HG02970 (cell line): ENCODE measurements around the gene LRCH2.
"Not testable (repeated sequence)": the region's sequence is repeated elsewhere in the genome, so short reads cannot be mapped to it uniquely, and the experiment has no call there.

ENCODE experiments used
- ATAC-seq: cut with Tn5 transposase; IDR thresholded peaks from one replicate; pipeline ENCODE4 v1.9.1; 2021; ENCODE audit warnings: mild to moderate bottlenecking, moderate library complexity, moderate number of reproducible peaks; ENCODE audit not compliant: unreplicated experiment, low FRiP score

LRCH2 gene, protein sequence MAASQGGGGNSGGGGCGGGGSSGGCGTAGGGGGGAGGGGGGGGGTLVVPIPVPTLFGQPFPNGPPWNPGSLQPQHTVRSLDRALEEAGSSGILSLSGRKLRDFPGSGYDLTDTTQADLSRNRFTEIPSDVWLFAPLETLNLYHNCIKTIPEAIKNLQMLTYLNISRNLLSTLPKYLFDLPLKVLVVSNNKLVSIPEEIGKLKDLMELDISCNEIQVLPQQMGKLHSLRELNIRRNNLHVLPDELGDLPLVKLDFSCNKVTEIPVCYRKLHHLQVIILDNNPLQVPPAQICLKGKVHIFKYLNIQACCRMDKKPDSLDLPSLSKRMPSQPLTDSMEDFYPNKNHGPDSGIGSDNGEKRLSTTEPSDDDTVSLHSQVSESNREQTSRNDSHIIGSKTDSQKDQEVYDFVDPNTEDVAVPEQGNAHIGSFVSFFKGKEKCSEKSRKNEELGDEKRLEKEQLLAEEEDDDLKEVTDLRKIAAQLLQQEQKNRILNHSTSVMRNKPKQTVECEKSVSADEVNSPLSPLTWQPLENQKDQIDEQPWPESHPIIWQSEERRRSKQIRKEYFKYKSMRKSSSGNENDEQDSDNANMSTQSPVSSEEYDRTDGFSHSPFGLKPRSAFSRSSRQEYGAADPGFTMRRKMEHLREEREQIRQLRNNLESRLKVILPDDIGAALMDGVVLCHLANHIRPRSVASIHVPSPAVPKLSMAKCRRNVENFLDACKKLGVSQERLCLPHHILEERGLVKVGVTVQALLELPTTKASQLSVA

DNA sequence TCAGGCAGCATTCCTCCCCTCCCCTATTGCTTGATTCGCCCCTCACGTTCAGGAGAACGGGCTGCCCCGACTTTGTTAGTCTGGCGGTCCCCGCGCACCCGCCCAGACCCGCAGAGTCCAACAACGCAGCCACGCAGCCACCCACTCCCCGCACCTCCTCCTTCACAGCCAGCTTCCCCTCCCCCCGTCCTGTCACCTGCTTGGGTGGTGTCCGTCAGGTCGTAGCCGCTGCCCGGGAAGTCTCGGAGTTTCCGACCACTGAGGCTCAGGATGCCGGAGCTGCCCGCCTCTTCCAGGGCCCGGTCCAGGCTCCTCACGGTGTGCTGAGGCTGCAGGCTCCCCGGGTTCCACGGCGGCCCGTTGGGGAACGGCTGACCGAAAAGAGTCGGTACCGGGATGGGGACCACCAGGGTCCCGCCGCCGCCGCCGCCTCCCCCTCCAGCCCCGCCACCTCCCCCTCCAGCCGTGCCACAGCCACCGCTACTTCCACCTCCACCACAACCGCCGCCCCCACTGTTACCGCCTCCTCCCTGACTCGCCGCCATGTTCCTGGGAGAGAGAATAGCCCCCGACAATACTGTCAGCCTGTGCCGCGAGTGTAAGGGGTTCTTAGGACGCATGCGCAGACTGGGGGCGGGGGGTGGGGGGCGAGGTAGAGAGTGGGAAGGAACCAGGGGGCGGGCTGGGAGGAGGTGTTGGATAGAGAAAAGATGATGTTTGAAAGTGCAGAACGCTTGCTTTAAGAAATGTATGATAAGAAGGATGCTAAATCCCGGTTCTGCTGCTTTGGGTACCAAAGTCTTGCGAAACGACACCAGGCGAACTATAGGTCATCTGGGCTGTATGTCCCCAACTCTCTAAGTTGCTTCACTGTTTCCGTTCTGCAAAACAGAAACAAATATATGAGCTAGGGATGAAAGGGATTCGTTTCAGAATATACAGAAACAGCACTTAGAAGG lies at the start of gene LRCH2:
TSS of gene LRCH2 (minus strand) at position 600 of the 959 bp plus-strand sequence. CDS start at position 545, 55 bp downstream.
- no peak for ATAC-seq

DNA sequence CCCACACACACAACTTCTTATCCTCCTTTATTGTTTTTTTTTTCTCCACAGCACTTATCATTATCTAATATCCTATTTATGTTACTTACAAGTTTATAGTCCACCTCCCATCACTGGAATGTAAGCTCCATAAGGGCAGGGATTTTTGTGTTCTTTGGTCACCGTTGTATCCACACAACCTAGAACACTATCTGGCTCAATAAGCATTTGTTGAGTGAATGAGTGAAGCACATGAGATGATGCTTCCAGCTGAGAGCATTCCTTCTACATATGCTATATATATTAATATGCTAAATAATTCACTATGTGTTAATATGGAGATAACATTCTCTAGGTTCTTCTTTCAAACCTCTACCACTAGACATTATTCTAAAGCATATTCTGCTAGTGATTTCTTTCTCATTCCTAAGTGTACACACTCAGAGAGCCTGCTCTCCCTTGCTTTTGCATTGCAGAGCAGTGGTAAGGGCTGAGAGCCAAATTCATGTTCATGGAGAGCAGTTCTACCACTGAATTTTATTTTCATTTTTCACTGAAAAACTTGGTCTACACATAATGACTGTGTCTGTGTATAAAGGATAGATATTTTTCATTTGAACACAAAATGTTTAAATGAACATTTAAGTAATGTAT lies 35.3 kb upstream of the LRCH2 start:
- ATAC-seq: no peak

DNA sequence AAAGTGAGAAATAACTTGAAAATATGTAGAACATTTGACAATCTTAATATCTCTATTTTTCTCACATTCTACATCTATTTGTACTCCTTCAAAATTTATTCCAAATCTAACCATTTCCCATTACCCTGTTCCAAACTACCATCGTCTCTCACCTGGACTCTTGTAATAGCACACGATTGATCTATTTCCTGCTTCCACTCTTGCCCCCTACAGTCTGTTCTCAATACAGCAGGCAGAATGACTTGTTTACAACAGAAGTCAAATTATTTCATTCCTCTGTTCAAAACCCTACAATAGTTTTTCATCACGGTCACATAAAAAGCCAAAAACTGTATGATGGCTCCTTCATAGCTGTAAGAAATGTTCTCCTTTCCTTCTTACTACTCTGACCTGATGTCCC lies 34.5 kb upstream of the LRCH2 start:
- ATAC-seq: no peak

DNA sequence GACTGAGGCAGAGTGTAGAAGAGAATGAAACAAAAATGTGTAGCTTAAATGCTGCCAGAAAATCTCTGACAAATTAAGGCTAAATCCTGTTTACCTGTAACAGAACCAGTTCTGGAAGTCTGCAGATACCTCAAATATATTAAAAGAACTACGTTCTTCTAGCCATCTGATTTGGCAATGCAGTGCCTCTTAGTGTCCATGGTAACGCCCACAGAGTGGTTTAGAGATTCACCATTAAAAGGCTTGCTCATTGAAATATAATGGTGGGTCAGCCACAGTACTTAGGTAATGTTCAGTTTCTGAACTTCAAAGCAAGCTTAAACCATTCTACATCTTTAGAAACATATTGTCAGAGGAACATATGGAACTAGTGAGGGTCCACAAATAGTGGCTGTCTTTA lies 32.4 kb upstream of the LRCH2 start:
- ATAC-seq: no peak

GRCh38 chrX:115264009-115264408 lies 30.1 kb upstream of the LRCH2 start:
- no peak for ATAC-seq

DNA sequence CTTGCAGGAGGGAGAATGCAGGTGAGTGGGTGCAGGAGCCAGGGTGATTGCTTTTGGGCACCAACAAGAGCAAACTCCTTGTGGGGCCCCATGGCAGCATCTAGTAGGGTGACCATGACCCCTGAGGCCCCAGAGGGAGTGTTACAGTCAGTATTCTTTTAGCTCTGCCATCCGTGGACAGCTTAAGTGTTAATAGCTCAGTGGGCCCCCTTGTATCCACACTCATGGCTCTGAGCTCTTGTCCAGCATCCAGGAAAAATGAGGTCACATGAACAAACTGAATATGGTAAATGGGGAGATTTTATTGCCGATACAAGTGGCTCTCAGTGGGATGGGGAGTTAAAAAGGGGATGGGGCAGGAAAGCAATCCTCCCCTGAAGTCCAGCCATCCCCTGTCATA lies 27.3 kb upstream of the LRCH2 start:
- no peak for ATAC-seq

DNA sequence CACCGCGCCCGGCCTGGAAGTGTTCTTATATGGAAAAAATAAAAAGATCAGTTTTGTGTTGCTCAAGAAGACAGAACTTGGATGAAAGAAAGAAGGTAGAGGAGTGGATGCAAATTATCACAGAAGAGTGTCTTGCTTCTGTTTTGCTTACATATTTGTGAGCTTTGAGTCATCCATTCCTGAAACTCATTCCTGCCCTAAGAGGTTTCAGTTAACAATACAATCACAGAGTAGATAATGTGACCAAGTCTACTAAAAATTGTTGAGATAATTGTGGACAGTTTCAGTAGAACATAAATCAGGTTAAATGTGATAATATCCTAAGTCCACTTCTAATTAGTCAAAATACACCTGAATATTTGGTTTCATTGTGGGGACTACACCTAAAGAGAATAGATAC lies 26.4 kb upstream of the LRCH2 start:
- ATAC-seq: no peak

DNA sequence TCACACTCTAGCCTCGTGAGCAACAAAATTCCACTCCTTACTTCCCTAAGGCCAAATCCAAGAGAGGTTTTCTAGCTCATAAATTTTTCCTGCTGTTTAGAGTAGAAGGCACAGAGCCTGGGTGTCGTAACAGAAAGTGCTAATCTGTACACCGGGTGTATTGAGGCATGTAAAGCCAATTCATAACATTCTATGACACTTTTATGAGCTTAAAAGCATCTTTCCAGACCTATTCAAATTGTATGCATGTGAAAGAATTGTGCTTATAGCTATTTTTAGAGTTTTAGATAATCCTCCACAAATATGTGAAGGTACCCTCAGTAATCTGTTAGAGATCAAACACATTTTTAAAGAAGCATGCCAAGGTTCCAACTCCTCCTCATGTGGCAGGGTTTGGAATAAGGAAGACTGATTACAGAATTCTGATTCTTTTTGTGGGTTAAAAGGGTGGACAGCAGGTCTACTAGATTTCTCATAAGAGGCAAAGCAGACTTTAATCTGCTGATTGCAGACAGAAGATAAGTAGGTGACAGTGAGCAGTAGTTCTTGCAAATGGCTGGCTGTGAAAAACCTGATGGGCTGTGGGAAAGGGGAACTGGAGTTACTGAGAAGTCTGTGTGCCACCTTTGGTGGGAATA lies 25.5 kb upstream of the LRCH2 start:
- no peak for ATAC-seq

- ATAC-seq: no peak
Measured at GRCh38 chrX:115257711-115258110, 23.8 kb upstream of the LRCH2 start.

- no peak for ATAC-seq
Measured at GRCh38 chrX:115255003-115255402, 21.1 kb upstream of the LRCH2 start.

- ATAC-seq: no peak
Measured at GRCh38 chrX:115251458-115252233, 17.8 kb upstream of the LRCH2 start.

- no peak for ATAC-seq
Measured at GRCh38 chrX:115237056-115237455, 3.2 kb upstream of the LRCH2 start.

- no peak for ATAC-seq
Measured at GRCh38 chrX:115236560-115236959, 2.7 kb upstream of the LRCH2 start.

GRCh38 chrX:115234461-115234860 lies 565 bp upstream of the LRCH2 start:
- no peak for ATAC-seq

GRCh38 chrX:115232933-115233496 lies 881 bp downstream of the LRCH2 start:
- ATAC-seq: no peak

- no peak for ATAC-seq
Measured at GRCh38 chrX:115229337-115230003, 4.4 kb downstream of the LRCH2 start.

GRCh38 chrX:115226929-115227328 lies 7.0 kb downstream of the LRCH2 start:
- no peak for ATAC-seq

DNA sequence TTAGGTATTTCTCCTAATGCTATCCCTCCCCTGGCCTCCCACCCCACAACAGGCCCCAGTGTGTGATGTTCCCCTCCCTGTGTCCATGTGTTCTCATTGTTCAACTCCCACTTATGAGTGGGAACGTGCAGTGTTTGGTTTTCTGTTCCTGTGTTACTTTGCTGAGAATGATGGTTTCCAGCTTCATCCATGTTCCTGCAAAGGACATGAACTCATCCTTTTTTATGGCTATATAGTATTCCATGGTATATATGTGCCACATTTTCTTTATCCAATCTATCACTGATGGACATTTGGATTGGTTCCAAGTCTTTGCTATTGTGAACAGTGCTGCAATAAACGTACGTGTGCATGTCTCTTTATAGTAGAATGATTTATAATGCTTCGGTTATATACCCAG lies 16.6 kb downstream of the LRCH2 start:
- ATAC-seq: not testable (repeated sequence)
